ENCODE measurements around the gene VASP. TPM values are rescaled to one million over a fixed set of nuclear protein-coding genes. Genes with fewer than 3 reads are reported as not detected.

Gene VASP
- total RNA-seq, 4 donors from 2014 or later: 140 to 246 (median 167) TPM

- peaks cover 0 to 17% (median 0%) of the 10 kb centered on the region in 3 donors for H3K4me1 ChIP-seq
- no peaks in the 10 kb centered on the region for H3K27me3 ChIP-seq
- no peaks in the 10 kb centered on the region for H3K9me3 ChIP-seq
- 11 to 40% methylated on average over 1 to 2 of the region's 5 CpGs for WGBS, 2 donors (ENCODE audit: low coverage in 1 of 2)
- no peak overlapping the region for H3K4me3 ChIP-seq
- no peak for TF ChIP-seq POLR2A (IDR thresholded peaks at IDR 0.05)
- no peak for TF ChIP-seq EP300 (IDR thresholded peaks at IDR 0.05)
- no peak for TF ChIP-seq CTCF (IDR thresholded peaks at IDR 0.05)
- no peak overlapping the region for H3K27ac ChIP-seq
- ATAC-seq: no peak
- H3K36me3 ChIP-seq: no peaks in the 10 kb centered on the region
These were observed 31.0 kb upstream of the VASP start for GRCh38 chr19:45476304-45476703.

GRCh38 chr19:45477186-45477585 lies 30.1 kb upstream of the VASP start:
- Histone ChIP-seq H3K4me1 (peaks cover 0 to 17% (median 0%) of the 10 kb centered on the region in 3 donors), H3K9me3 (no peaks in the 10 kb centered on the region), H3K27me3 (no peaks in the 10 kb centered on the region), H3K27ac (peak overlapping the region in 2 of 4 donors; percentile 13 to 94), H3K36me3 (no peaks in the 10 kb centered on the region), H3K4me3 (no peak overlapping the region)
- no peak for ATAC-seq
- 7 to 42% methylated on average over 3 to 5 of the region's 5 CpGs for WGBS, 2 donors (ENCODE audit: low coverage in 1 of 2)
- TF ChIP-seq POLR2A (IDR thresholded peaks at IDR 0.05) (no peak), EP300 (IDR thresholded peaks at IDR 0.05) (no peak), CTCF (IDR thresholded peaks at IDR 0.05) (no peak), POLR2AphosphoS5 (IDR thresholded peaks at IDR 0.05) (no peak)

- Histone ChIP-seq H3K4me1 (peaks cover 0 to 17% (median 0%) of the 10 kb centered on the region in 3 donors), H3K4me3 (peak overlapping the region; percentile 59 to 73), H3K27me3 (no peaks in the 10 kb centered on the region), H3K27ac (peak overlapping the region; percentile 88 to 98 (median 92)), H3K9me3 (no peaks in the 10 kb centered on the region), H3K36me3 (no peaks in the 10 kb centered on the region)
- ATAC-seq: no peak
- TF ChIP-seq EP300 (IDR thresholded peaks at IDR 0.05) (no peak), CTCF (IDR thresholded peaks at IDR 0.05) (no peak), POLR2AphosphoS5 (IDR thresholded peaks at IDR 0.05) (no peak), POLR2A (IDR thresholded peaks at IDR 0.05) (no peak)
- WGBS, 2 donors (ENCODE audit: low coverage in 1 of 2): 7 to 11% methylated on average over 6 to 10 of the region's 12 CpGs
These were observed 29.4 kb upstream of the VASP start for GRCh38 chr19:45477713-45478453.

GRCh38 chr19:45478454-45479238 lies 28.6 kb upstream of the VASP start:
- peak overlapping the region; percentile 88 to 98 (median 92) for H3K27ac ChIP-seq
- 0 to 2% methylated on average over 10 to 35 of the region's 39 CpGs for WGBS, 2 donors (ENCODE audit: low coverage in 1 of 2)
- no peaks in the 10 kb centered on the region for H3K36me3 ChIP-seq
- TF ChIP-seq POLR2AphosphoS5 (IDR thresholded peaks at IDR 0.05): peak; percentile 15
- no peak for TF ChIP-seq EP300 (IDR thresholded peaks at IDR 0.05)
- TF ChIP-seq CTCF (IDR thresholded peaks at IDR 0.05): peak; percentile 98 to 99 (median 98)
- TF ChIP-seq POLR2A (IDR thresholded peaks at IDR 0.05): peak in 1 of 2 donors; percentile 45
- peak; percentile 82 for ATAC-seq
- H3K27me3 ChIP-seq: no peaks in the 10 kb centered on the region
- H3K9me3 ChIP-seq: no peaks in the 10 kb centered on the region
- peaks cover 0 to 17% (median 0%) of the 10 kb centered on the region in 3 donors for H3K4me1 ChIP-seq
- H3K4me3 ChIP-seq: peak overlapping the region; percentile 59 to 73

All from gastroesophageal sphincter (tissue), 4 donors.